Subcutaneous adipose tissue (tissue), 4 donors: ENCODE results near the gene BET1. TPM values are rescaled to one million over a fixed set of nuclear protein-coding genes. Genes with fewer than 3 reads are reported as not detected.

Experiments
- total RNA-seq, 4 donors: library from RNA; depleted of rRNA; stranded (reverse); fragments of >200 nt; gene quantifications; one replicate each; pipeline ENCODE4 v1.1.0, GENCODE V29; 2016
- TF ChIP-seq, protein P1 (sequence below): fragments of 450-650 bp; IDR thresholded peaks from one replicate; pipeline ENCODE4 v1.5.1; 2016; ENCODE audit warnings: low read depth, mild to moderate bottlenecking, control low read depth, antibody characterized with exemption, moderate library complexity

The BET1 gene
- total RNA-seq, 4 donors from 2014 or later, result 23.3 to 46.5 (median 24.4) TPM

DNA sequence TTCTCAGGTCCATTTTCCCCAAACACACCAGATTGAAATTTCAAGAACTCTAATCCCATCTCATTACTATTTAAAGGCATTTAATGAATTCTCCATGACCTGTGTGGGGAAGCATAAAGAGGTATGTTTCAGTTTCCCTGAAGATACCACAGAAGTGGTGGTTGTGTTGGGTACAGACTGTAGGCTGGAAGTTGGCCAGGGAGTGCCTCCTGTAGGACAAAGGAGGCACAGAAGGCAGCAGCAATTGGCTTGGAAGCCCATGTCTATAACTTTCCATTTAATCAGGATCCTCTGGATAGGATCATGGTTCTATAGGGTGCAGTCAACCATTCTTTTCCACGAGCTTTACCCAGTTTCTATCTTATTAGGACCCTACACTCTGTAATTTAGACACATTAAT, 8.6 kb upstream of the BET1 start:
- TF ChIP-seq, protein P1, sequence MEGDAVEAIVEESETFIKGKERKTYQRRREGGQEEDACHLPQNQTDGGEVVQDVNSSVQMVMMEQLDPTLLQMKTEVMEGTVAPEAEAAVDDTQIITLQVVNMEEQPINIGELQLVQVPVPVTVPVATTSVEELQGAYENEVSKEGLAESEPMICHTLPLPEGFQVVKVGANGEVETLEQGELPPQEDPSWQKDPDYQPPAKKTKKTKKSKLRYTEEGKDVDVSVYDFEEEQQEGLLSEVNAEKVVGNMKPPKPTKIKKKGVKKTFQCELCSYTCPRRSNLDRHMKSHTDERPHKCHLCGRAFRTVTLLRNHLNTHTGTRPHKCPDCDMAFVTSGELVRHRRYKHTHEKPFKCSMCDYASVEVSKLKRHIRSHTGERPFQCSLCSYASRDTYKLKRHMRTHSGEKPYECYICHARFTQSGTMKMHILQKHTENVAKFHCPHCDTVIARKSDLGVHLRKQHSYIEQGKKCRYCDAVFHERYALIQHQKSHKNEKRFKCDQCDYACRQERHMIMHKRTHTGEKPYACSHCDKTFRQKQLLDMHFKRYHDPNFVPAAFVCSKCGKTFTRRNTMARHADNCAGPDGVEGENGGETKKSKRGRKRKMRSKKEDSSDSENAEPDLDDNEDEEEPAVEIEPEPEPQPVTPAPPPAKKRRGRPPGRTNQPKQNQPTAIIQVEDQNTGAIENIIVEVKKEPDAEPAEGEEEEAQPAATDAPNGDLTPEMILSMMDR, result no peak

DNA sequence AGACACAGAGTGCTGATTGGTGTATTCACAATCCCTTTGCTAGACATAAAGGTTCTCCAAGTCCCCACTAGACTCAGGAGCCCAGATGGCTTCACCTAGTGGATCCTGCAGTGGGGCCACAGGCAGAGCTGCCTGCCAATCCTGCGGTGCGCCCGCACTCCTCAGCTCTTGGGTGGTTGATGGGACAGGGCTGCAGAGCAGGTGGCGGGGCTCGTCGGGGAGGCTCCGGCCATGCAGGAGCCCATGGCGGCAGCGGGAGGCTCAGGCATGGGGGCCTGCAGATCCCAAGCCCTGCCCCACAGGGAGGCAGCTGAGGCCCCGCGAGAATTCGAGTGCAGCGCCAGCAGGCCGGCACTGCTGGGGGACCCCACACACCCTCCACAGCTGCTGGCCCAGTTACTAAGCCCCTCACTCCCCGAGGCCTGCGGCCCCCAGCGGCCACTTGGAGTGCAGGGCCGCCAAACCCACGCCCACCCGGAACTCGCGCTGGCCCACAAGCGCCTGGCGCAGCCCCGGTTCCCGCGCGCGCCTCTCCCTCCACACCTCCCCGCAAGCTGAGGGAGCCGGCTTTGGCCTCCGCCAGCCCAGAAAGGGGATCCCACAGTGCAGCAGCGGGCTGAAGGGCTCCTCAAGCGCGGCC, 7.7 kb upstream of the BET1 start:
- TF ChIP-seq, protein P1, result no peak

DNA sequence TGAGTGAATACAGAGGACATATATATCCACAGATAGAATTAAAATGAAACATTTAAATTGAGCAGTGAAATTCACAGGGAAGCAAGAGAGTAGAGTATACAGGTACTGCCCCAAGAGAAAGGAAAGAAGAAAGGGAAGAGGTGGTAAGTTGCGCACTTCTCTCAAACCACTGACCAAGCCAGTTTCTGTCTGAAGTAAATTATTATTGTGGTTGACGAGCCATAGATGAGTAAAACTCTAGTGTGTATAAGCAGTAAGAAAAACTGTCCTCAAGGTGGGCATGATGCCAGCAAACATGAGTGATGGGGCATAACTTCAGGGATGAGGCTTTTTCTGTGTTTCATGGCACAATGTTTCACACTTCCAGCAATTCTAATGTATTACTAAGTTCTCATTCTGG, 4.4 kb upstream of the BET1 start:
- TF ChIP-seq, protein P1, result no peak

DNA sequence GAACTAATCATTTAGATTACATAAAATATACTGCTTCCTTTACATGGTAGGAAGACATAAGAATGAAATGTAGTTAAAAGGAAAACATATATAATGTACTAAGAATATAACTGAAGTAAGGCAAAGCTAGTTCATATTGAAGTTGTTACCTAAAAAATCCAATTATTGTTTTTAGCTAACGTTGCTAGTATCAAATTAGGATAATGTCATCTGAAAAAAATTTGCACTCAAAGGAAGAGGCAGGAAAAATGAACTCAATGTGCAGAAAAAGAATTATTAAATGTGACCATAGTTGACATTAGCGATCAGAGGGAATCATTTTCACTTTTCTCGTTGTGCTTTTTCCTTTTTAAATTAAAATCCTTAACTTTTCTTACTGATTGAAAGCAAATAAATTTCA, 1.6 kb upstream of the BET1 start:
- TF ChIP-seq, protein P1, result no peak

DNA sequence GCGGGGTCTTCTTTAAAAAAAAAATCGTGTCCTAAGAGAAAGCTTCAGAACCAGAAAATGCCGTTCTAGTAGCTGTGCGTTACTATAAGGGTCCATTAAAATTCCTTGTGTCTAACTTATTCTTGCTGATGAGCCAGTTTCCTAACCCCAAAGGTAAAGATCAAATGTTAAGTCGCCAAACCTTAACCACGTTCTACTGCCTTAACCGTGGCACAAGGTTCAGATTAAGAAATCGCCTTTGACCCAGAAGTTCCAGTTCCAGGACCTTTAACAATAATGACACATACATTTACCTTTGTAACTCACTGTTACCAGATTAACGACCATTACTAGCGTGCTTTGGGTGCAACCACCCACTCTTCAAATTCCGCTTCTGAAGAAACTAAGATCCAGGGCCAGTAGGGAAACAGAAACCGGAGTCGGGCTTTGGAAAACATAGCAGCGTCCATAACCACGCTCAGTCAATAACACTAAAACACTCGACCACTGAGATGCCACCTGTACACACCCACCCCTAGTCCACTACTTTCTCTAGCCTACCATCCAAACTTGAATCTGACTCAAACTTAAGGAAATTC, 620 bp downstream of the BET1 start:
- TF ChIP-seq, protein P1, result no peak

DNA sequence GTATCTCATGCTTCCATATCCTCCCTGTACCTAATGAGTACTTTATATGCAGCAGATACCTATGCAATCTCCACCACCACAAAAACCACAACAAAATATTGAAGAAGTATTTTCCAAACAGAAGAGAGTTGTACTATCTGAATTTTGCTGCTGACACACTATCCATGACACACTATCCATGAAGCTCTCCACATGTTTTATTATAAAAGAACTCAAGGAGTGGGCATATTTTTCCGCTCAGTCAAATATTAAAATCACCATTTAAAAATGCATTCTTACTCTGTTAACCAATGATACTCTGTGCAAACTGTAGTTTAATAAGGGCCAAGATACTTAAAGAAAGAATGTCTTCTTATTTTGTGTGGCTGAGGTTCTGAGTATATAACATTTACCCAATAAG, 2.8 kb downstream of the BET1 start:
- TF ChIP-seq, protein P1, result no peak

DNA sequence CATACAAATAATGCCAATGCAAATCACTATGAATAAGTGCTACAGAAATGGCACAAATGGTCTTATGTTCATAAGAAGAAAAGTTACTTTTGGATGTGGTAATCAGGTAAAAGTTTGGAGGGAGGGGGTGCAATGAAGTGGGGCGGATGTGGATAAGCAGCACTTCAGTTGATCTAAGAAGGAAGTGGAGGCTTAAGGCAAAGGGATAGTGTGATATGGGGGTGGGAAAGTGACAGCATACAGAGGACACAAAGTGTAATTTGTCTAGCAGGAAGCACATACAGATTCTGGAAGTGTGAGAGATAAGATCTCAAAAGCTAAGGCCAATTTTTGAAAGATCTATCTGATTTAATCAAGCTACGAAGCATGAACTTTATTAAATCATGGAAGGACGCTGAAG, 6.3 kb downstream of the BET1 start:
- TF ChIP-seq, protein P1, result no peak
